CD4-positive, alpha-beta T cell treated with Interleukin-12 subunit alpha and Interleukin-12 subunit beta, for 1 hour (primary cell): ENCODE data around the gene DAAM1.

ENCODE experiments used
- DNase-seq: peaks from one replicate; pipeline ENCODE4 v3.0.0-alpha.2; 2020

Gene DAAM1

DNA sequence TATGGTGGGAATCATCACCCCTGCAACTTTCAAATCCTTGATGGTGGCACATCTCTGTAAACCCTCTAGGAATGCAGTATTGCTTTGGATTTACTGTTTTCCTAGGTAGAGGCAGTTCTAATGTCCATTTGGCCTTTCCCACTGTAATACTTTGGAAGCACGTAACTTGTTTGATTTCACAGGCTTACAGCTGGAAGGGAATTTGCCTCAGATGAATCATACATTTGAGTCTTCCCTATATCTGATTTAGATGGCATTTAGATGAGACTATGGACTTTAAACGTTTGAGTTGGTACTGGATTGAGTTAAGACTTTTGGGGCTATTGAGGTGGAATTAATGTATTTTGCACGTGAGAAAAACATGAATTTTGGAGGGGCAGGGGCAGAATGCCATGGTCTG, 35.9 kb downstream of the DAAM1 start:
- DNase-seq: no peak

DNA sequence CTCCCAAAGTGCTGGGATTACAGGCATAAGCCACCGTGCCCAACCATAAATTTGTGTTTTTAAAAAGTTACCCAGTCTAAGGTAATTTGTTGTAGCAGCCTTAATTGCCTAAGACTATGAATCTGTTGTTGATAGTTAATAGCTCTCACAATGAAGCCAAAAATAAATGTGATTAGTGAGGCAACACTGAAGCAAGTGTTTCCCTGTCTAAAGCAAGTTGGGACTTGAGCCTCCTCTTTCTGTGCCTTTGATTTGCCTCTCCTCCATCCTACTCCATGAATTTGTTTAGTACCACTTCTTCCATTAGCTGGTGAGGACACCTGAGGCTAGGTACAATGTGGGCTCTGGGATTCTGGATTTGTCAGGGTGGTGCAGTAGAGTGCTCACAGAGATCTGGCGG, 36.8 kb downstream of the DAAM1 start:
- no peak for DNase-seq

DNA sequence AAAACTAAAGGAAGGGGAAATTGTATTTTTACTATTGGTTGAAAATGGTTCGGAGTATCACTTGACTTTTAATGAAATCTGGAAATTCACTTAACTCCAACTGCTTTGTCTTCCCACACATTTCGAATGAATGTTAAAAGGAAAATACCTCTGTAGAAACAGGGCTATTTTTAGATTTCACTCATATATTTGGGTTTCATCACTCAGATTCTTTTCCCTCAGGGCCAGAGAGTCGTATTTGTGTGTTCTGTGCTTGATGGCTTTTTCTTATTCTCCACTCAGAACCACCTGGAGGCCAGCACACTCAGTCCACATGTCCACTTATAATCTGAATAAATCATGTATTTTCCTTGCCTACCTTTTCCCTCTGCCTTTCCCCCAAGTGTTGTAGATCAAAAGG, 40.0 kb downstream of the DAAM1 start:
- DNase-seq: no peak

DNA sequence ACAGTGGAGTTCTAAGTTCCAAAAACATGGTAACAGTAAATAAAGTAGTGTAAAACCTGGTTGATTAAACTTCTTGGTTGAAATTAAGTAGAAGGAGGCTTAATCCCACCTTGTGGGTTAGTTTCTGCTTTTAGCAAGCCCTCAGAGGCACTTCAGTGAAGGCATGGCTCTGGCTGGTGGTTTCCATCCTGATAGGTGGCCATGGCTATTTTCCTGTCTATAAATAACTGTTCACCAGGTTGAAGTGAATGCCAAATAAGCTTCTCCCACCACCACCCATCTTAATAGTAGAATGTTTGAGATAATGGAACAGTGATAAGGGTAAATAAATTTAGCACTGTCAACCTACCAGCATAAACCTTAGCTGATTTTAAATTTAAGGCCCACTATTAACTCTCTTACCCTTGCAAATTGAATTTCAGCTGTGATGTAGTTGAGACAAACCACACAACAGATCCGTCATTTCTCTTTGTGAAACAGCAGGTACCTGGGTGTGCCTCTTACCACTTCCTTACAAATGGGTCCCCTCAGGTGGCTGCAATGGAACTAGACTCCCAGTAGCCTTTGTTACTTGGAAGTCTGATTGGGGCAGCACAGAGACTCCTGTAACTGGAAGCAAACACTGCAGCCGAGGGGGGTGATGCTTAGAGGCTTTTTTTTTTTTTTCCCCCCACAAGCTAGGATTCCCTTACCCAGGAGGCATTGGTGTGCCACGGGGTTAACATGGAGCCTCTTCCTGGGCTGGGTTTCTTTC, 41.4 kb downstream of the DAAM1 start:
- DNase-seq: peak; percentile 6

DNA sequence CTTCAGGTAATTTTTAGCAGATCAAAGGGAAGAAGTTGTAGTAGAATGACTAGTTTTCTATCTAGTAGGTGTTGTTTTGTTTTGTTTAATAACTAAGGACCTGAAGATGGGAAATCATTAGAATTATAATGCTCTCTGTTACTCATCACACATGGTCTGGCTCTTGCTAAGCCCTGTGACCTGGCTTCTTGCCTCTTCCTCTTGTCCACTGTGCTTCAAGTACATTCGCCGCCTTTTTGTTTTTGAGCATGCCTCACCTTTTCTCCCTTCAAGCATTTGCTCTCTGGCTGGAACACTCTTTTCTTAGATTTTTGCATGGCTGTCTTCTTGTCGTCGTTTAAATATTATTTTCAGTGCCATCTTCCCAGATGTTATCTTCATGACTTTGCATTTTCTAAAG, 47.7 kb downstream of the DAAM1 start:
- DNase-seq: no peak

DNA sequence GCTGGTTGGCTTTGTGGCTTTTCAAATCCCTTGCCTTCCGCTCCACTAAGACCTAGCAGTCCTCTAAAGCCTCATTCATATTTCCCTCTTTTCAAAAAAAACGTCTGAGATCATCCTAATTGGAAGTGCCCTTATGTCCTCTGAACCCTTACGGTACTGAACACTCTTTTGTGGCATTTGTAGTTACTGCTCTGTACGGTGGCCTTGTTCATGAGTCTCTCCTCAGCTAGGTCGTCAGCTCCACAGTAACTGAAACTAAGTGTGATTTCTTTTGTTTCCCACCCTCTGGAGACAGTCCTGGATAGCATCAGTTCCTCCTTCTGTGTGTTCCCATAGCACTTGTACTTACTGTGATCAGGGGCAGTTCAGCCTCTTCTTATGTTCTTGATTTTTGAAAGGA, 49.7 kb downstream of the DAAM1 start:
- DNase-seq: no peak

DNA sequence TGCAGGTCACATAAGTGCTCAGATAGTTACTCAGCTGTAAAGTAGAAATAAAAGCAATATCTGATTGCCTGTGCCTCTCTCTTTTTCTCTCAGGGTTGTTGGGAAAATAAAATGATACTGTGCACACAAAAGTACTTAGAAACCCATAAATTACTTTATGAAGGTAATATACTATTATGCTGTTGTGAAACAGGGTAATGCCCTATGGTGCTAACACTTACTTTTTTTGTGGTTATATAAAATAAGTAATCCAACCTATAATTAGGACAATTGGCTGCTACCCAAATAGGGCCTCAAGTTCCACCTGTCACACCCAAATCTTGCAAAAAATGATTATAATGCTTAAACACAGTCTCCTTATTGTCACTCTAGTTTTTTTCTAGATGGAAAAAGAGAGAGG, 50.6 kb downstream of the DAAM1 start:
- DNase-seq: no peak

DNA sequence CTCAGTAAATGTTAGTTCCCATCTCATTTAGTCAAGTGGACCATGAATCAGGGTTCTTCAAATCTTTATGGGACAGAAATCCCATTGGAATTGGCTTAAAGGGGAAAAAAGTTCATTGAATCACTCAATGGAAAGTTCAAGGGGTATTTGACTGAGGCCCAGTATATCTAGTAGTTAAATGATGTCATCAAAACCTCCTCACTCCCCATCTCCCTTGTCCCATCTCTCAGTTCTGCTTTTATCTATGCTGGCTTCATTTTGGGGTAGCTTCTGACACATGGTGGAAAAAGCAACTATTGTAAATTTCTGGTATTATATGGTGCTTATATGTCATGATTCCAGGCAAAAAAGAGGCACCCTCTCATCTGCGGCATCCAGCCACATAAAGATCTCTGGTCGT, 51.9 kb downstream of the DAAM1 start:
- DNase-seq: no peak

DNA sequence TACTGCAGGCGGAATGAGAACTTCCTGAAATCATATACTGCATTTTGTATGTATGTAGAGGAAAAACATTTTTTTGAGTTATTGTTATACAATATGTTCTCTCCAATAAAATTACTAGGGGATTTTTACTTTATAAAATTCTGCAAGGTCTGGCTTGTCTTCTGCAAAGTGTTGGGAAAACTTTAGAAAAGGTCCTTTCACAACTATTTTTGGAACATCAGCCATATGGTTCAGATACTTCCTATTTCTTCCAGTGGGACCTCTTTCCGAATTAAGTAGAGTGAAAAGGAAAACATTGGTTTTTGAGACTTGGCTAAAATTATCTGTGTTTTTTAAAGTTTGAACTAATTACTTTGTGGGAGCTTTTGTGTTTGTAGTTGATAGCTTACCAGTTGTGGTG, 52.7 kb downstream of the DAAM1 start:
- no peak for DNase-seq

DNA sequence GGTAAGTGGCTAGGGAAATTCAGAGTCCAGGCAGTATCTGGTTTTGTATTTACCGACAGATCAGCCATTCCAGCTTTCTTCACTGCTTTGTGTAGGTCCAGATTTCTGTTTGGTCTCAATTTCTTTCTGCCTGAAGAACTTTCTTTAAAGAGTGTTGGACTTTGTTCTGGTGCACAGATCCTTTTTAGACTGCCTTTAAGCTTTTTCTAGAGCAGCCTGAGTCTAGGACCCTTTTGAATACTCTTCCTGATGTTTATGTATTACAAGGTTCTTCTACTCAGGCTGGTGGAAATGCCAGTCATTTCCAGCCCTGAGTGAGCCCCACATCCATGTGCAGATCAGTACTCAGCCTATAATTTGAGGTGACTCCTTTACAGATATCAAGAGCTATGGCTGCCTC, 54.7 kb downstream of the DAAM1 start:
- DNase-seq: no peak

DNA sequence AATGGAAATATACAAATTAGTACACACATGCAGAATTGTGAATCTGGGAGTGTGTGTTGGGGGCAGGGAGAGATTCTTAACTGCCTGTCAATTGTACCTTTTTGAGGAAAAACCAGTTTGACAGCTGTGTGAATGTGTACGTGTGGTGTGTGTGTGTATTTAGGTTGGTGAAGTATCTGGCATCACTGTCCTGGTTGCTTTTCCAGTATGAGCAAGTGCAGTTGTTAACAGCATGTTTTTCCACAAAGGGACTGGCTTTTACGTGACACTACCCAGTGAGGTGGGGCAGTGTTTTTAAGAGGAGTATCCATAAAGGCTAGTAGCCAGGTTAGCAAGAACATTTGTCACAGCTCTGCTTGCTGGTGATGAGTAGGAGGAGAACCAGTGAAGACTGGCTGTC, 56.1 kb downstream of the DAAM1 start:
- DNase-seq: no peak

DNA sequence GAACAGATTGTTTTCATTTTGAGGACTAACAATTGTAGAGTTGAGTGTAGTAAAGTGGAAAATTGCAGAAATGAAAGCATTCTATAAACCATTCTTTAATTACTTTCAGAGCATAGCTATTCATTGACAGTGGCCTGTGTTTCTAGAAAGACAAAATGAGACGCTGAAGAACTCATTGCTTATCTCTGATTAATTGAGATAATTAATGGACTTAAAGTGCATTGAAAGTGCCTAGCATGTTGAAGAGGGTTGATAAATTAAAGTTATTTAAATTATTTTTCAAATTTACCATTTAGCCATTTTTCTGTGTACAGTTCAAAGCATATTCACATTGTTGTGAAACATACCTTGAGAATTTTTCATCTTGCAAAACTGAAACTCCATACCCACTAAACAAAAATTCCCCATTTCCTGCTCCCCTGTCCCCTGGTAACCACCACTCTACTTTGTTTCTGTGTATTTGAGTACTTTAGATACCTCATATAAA, 57.4 kb downstream of the DAAM1 start:
- no peak for DNase-seq

DNA sequence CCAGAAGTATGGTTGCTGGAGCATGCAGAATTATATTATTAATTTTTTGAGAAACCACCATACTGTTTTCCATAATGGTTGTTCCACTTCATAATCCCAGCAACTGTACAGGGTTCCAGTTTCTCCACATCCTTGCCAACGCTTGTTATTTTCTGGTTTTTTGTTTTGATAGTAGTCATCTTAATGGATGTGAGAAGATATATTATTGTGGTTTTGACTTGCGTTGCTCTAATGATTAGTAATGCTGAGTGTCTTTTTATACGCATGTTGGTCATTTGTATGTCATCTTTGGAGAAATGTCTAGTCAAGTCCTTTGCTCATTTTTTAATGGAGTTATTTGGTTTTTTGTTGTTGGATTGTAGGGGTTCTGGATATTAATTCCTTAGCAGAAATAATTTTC, 58.1 kb downstream of the DAAM1 start:
- no peak for DNase-seq

DNA sequence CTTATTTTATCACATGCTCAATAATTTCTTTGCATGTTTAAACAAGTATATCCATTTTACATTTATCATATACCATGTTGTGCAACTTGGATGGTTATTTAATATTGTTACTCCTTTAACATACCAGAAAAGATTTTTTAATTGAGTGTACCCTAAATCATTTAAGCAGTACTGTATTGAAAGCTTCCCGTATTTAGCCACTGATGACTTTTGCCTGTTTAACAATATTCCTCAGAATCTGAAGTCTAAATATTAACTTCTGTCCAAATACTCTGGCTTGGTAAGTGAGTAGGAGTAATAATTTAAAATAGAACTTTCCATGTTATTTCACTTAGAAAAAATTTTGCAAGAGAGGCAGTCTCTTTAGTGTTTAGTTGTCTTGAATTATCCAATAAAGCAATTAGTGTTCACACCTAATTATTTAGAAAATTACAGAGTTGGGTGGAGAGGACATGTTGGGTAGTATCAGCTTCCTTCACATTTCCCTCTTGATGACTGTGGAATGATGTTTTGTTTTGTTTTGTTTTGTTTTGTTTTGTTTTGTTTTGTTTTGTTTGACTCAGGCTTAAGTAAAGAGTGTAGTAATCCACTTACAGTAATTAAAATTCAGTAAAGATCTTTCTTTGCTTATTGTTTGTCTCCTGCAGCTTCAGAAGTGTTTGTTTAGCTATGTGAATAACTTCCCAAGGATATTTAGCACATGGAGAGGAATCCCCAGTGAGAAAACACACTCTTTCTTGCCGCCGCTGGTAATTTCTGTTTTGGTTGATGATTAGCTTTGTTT, 59.5 kb downstream of the DAAM1 start:
- no peak for DNase-seq

DNA sequence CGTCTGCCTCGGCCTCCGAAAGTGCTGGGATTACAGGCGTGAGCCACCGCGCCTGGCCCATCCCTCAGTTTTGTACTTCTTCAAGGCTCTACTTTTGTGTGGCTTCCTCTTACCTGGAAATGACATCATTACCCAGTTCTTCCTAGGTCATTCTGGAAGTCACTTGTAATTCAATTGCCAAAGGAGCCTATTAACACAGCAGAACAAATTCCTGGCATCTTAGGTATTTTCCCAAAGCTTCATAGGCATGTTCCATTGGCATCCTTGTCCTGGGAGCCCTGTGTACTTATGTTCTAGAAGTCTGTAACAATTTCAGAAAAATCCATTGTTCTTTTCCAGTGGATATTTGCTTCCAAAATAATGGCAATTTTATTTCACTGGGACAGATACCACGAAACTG, 60.6 kb downstream of the DAAM1 start:
- no peak for DNase-seq

DNA sequence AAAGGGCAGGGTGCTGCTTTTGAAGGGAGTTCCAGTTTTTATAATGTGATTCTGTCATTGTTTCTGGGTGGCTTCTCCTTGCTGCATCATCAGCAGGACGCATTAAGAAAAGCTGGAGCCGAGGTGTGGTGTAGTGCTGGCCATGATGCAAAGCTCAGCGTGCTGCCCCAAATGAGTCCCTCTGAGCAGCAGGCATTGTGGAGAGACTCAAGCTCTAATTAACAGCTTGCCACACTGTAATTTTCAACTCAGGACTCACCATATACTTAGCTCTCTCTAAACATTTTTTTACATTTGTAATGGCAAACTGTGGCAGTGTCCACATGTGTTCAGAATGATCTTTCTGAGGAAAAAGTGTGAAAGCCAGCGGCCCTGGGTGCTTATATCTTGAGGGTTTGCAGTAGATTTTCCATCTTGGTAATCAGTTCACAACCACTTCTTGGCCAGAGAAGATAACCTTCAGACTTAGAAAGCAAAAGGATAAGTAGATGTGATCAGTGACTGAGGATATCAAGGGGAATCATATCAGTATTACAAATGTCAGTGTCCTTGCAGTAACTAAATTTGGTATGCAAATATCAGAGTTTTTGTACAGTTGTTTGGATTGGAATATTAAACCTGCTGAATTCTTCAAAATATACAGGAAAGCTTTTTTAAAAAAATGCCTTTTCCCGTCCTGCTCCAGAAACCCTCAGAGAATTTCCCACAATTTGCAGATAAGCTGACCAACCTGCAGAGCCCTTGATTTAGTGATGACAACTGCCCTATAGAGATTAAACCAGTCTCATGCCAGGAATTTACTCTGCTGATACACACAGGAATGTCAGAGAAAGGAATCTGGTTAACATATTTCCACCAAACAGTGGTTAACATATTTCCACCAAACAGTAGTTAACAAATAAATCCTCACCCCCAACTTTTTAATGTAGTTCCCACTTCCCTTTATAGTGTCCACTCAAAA, 63.6 kb downstream of the DAAM1 start:
- DNase-seq: no peak

DNA sequence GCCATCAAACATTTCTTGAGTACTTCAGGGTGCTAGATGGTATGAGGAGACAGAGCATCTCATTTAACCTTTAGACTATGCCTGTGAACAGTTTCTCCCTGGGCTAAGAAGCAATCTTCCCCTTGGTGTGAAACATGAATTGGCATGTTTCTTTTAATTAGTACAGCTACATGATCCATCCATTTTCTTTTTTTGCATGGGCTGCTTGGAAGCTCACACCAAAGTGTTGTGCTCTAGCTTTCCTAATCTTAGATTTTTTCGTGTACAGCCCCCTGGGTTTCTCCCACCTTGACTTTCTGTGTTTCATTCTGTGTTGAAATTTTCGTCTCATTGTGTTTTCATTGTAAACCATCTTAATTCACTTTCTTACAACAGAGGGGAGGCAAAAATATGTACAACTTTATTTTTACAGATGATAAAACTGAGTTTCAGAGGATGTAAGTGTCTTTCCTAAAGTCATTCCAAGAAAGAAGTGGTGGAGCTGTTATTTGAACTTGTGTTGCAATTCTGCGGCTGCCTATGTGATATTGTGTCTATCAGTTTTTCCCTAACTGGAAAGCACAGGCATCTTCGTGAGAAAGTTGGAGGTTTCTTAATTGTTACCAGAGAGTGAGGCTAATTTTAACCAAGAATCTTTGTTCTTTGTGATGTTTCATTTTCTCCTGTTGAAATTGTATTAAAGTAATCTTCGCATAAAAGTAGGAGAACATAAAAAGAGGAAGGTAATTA, 64.5 kb downstream of the DAAM1 start:
- no peak for DNase-seq

DNA sequence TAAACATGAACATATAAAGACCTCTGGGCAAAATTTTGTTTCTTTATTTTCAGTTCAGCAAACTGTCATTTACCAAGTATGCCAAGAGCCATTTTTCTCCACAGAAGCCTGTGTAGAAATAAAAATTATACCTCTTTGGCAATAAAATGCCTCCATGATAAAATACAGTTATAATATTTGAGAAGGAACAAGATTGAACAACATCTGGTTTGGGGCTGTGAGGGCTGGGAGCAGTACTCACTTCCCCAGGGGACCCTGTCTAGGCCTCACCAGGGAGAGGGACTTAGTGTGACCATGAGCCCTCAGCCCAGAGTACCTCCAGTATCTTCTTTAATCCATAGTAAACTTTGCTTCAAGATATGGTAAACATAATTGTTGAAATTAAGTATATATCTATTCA, 65.1 kb downstream of the DAAM1 start:
- DNase-seq: no peak

DNA sequence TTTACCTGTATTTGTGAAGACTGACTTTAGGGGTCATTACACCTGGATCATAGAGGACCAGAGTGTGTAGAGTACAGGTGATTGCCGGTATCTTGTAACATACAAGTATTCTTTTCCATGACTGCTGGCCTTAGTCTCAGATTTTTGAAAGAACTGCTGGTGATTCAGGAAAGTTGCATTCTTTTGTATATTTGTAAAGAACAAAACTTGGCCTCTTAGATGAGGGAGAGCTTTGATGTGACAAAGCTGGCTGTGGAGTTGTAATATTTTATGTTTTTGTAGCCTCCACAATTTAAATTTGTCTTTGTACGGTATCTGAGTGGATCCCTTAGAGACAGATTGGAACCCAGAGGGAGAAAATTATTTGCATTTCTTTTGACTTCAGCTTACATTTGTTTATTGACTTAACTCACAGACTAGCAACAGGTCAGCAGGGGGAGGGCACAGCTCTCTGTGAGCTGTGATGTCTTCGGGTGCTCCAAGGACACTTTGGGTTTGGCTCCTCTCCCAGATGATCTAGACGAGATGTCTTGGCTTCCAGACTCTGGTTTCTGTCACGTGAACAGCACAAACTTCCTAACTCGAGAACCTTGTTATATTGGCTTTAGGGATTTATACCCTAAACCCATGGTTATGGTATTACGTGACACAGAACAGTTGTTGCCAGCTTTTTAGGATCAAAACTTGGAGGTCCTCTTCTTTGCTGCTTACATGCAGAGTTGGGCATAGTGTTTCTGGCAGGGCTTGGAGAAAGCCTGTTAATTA, 65.9 kb downstream of the DAAM1 start:
- no peak for DNase-seq

DNA sequence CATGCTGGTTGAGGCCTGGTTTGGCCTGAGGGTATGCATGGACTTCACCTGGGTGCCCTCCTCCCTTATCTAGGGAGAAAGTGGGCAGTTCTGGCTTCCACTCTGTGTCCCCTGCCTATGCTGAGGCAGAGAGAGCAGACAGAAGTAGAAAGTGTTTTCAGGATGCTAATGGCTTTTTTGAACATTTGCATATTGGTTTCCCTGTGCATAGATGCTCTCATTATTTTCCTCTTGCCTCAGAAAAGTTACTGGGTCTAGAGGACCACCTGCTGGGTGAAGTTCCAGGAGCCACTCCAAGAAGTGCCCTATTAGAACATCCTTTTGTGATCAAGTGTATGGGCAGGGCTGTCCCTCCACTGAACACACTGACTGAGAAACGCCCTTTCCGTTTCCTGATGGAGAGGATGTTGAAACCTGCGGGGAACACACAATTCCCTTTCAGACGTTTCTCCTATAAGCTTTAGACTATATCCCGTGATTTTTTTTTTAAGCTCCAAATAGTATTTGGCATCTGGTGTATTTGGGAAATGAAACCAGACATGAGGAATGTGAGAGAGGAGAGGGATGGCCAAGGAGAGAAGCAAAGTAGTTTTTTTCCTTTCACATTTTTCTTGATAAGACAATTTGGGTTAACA, 66.6 kb downstream of the DAAM1 start:
- no peak for DNase-seq

DNA sequence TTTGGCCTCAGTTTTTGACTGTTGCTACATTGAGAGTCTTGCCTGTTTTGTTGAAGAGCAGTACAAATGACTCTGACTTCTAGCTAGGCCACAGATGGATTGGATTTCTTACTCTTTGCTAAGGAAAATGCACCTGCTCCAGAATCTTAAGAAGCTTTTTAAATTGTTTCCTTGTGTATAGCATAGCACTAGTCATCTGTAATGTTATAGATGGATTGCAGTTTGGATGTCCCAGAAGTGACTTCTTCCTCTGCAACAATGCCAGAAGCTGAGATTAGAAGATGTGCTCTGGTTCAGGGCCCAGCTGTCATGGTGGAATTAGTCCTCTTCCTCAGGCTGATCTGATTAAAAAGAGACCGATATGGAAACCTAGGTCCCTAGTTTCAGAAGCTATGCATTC, 67.9 kb downstream of the DAAM1 start:
- no peak for DNase-seq
